ENCODE measurements around the gene ACSM6. TPM values are rescaled to one million over a fixed set of nuclear protein-coding genes. Genes with fewer than 3 reads are reported as not detected.
A peak's percentile ranks its signal among the peaks of the same experiment; 100 is the strongest.

ACSM6 gene
- total and polyA plus RNA-seq, 2 of the 8 experiments (the other 6 are each of a cell fraction or from before 2014, with no cell fraction given) = 0.33 TPM; not detected in 1

DNA sequence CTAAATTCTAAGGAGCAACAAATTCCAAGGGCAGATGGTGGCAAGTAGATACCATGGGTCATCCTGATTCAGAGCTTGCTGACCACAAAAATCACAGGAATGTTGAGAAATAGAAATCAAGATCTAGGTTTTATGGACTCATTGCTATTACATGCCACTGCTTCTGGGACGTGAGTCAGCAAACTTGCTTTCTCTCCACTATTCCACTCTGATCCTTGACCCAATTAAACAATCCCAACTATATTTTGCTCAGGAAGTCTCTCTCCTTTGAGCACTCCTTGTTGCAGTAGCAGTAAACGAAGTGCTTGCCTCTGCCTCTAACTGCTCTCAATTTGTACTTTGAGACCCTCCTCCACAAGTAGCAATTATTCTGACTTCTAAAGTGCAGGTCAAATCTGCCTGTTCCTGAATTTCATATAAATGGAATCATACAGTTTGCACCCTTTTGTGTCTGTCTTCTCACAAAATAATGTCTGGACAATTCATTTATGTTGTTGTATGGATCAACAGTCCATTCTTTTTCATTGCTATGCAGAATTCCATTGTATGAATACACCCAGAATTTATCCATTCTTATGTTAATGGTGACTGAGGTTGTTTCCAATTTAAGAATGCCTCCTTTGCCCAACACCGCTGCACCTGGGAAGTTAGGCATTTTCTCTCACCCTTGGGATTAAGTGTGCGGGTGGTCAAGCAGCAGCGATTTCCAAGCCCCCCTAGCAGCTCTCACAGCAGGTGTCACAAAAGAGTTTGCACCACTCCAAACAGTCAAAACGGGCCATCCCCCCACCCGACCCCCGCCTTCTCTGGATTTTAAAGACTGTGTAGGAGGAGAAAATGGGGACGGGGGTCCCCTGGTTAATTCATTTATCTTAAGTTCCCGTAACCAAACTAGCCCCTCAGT, 35.9 kb downstream of the ACSM6 start (continued):
- TF ChIP-seq EP300 (IDR thresholded peaks at IDR 0.05; ENCODE audit: borderline replicate concordance in 1 of 2, low read depth in 2 of 2, low read length in 2 of 2) = peak in 1 of 2 experiments; percentile 91; a peak in 1 of 3 replicates
- peak in 1 of 2 experiments; percentile 67; a peak in 1 of 3 replicates for TF ChIP-seq POLR2A (IDR thresholded peaks at IDR 0.05; ENCODE audit: control extremely low read depth in 1 of 2, low read depth in 2 of 2, low read length in 2 of 2)

Data from H1 (cell line).